ENCODE measurements around the gene KRT32. TPM values are rescaled to one million over a fixed set of nuclear protein-coding genes. Genes with fewer than 3 reads are reported as not detected.

KRT32 gene
- total RNA-seq, 1 donor from 2014 or later, result not detected

GRCh38 chr17:41421617-41422016 is 45.6 kb downstream of the KRT32 start:
- no peak for DNase-seq (ENCODE audit: low read depth)
- TF ChIP-seq CTCF (conservative IDR thresholded peaks at IDR 0.05; ENCODE audit: low read depth, low read length), result no peak
- H3K4me3 ChIP-seq (ENCODE audit: low read depth, low read length), result no peak overlapping the region

- no peak for TF ChIP-seq CTCF (conservative IDR thresholded peaks at IDR 0.05; ENCODE audit: low read depth, low read length)
- peak; percentile 78 for DNase-seq (ENCODE audit: low read depth)
- H3K4me3 ChIP-seq (ENCODE audit: low read depth, low read length), result no peak overlapping the region
Measured at GRCh38 chr17:41421116-41421515, 46.1 kb downstream of the KRT32 start.

GRCh38 chr17:41420134-41420533 is 47.1 kb downstream of the KRT32 start:
- TF ChIP-seq CTCF (conservative IDR thresholded peaks at IDR 0.05; ENCODE audit: low read depth, low read length), result no peak
- no peak for DNase-seq (ENCODE audit: low read depth)
- no peak overlapping the region for H3K4me3 ChIP-seq (ENCODE audit: low read depth, low read length)

- TF ChIP-seq CTCF (conservative IDR thresholded peaks at IDR 0.05; ENCODE audit: low read depth, low read length), result no peak
- H3K4me3 ChIP-seq (ENCODE audit: low read depth, low read length), result no peak overlapping the region
- no peak for DNase-seq (ENCODE audit: low read depth)
Measured at GRCh38 chr17:41419716-41420115, 47.5 kb downstream of the KRT32 start.

- TF ChIP-seq CTCF (conservative IDR thresholded peaks at IDR 0.05; ENCODE audit: low read depth, low read length), result no peak
- H3K4me3 ChIP-seq (ENCODE audit: low read depth, low read length), result no peak overlapping the region
- DNase-seq (ENCODE audit: low read depth), result no peak
Measured at GRCh38 chr17:41418116-41418860, 48.9 kb downstream of the KRT32 start.

- peak; percentile 55 for TF ChIP-seq CTCF (conservative IDR thresholded peaks at IDR 0.05; ENCODE audit: low read depth, low read length)
- no peak overlapping the region for H3K4me3 ChIP-seq (ENCODE audit: low read depth, low read length)
- DNase-seq (ENCODE audit: low read depth), result no peak
Measured at GRCh38 chr17:41417576-41418015, 49.6 kb downstream of the KRT32 start.

GRCh38 chr17:41417127-41417526 is 50.1 kb downstream of the KRT32 start:
- H3K4me3 ChIP-seq (ENCODE audit: low read depth, low read length), result no peak overlapping the region
- TF ChIP-seq CTCF (conservative IDR thresholded peaks at IDR 0.05; ENCODE audit: low read depth, low read length), result no peak
- DNase-seq (ENCODE audit: low read depth), result no peak
